ENCODE data around the gene TOPORS. TPM values are rescaled to one million over a fixed set of nuclear protein-coding genes. Genes with fewer than 3 reads are reported as not detected.

Gene TOPORS
- total RNA-seq, 1 donor = 44.5 TPM

GRCh38 chr9:32516241-32516640 is 36.1 kb downstream of the TOPORS start:
- no peak for DNase-seq (ENCODE audit: low read depth)
- no peak for TF ChIP-seq CTCF (IDR thresholded peaks at IDR 0.05; ENCODE audit: insufficient read depth, low read depth, low read length)
- no peak overlapping the region for H3K4me3 ChIP-seq (ENCODE audit: low read depth, low read length)

GRCh38 chr9:32508728-32509127 is 43.7 kb downstream of the TOPORS start:
- no peak for TF ChIP-seq CTCF (IDR thresholded peaks at IDR 0.05; ENCODE audit: insufficient read depth, low read depth, low read length)
- H3K4me3 ChIP-seq (ENCODE audit: low read depth, low read length) = no peak overlapping the region
- no peak for DNase-seq (ENCODE audit: low read depth)

GRCh38 chr9:32503008-32503407 is 49.4 kb downstream of the TOPORS start:
- DNase-seq (ENCODE audit: low read depth) = no peak
- H3K4me3 ChIP-seq (ENCODE audit: low read depth, low read length) = no peak overlapping the region
- TF ChIP-seq CTCF (IDR thresholded peaks at IDR 0.05; ENCODE audit: insufficient read depth, low read depth, low read length) = no peak

GRCh38 chr9:32502464-32502863 is 49.9 kb downstream of the TOPORS start:
- no peak for TF ChIP-seq CTCF (IDR thresholded peaks at IDR 0.05; ENCODE audit: insufficient read depth, low read depth, low read length)
- DNase-seq (ENCODE audit: low read depth) = peak; percentile 34
- no peak overlapping the region for H3K4me3 ChIP-seq (ENCODE audit: low read depth, low read length)

GRCh38 chr9:32501868-32502267 is 50.5 kb downstream of the TOPORS start:
- H3K4me3 ChIP-seq (ENCODE audit: low read depth, low read length) = no peak overlapping the region
- no peak for DNase-seq (ENCODE audit: low read depth)
- no peak for TF ChIP-seq CTCF (IDR thresholded peaks at IDR 0.05; ENCODE audit: insufficient read depth, low read depth, low read length)

GRCh38 chr9:32500768-32501167 is 51.6 kb downstream of the TOPORS start:
- H3K4me3 ChIP-seq (ENCODE audit: low read depth, low read length) = no peak overlapping the region
- TF ChIP-seq CTCF (IDR thresholded peaks at IDR 0.05; ENCODE audit: insufficient read depth, low read depth, low read length) = no peak
- DNase-seq (ENCODE audit: low read depth) = peak; percentile 42

GRCh38 chr9:32497921-32498320 is 54.5 kb downstream of the TOPORS start:
- no peak overlapping the region for H3K4me3 ChIP-seq (ENCODE audit: low read depth, low read length)
- TF ChIP-seq CTCF (IDR thresholded peaks at IDR 0.05; ENCODE audit: insufficient read depth, low read depth, low read length) = no peak
- DNase-seq (ENCODE audit: low read depth) = no peak
